ENCODE measurements around the gene ADRB1. TPM values are rescaled to one million over a fixed set of nuclear protein-coding genes. Genes with fewer than 3 reads are reported as not detected.
A peak's percentile ranks its signal among the peaks of the same experiment; 100 is the strongest.

ADRB1 gene
- total and polyA plus RNA-seq, 2 experiments from 2014 or later, result 0.23 to 0.24 TPM

- DNase-seq (ENCODE audit: low spot score) (no peak), ATAC-seq (peak; percentile 32; the same call in 1 of the 3 replicates)
- no peak overlapping the region for H3K27ac Mint-ChIP-seq
- Histone ChIP-seq H3K27me3 (ENCODE audit: insufficient read depth) (no peaks in the 10 kb centered on the region), H3K4me1 (ENCODE audit: insufficient read depth) (no peaks in the 10 kb centered on the region), H3K36me3 (ENCODE audit: insufficient read depth) (no peaks in the 10 kb centered on the region), H4K20me1 (replicated peaks; ENCODE audit: insufficient read depth) (no peaks in the 10 kb centered on the region), H3F3A (replicated peaks; ENCODE audit: low read depth) (no peaks in the 10 kb centered on the region), H3K79me2 (replicated peaks; ENCODE audit: insufficient read depth) (no peaks in the 10 kb centered on the region), H3K4me2 (no peak overlapping the region), H2AFZ (no peak overlapping the region), H3K4me3 (no peak overlapping the region), H3K9me2 (ENCODE audit: insufficient read depth) (0 out of 2 replicates have a peak, but pooled peaks cover 4% of the 10 kb centered on the region), H3K27ac (ENCODE audit: low read depth) (no peak overlapping the region)
- H3K9me3 Mint-ChIP-seq, result peaks cover 7% of the 10 kb centered on the region; the same call in 1 of the 3 replicates
- no peaks in the 10 kb centered on the region for H3K4me1 Mint-ChIP-seq
- H3K27me3 Mint-ChIP-seq (ENCODE audit: insufficient read depth, low read depth, poor library complexity), result peaks cover 3% of the 10 kb centered on the region
- H3K36me3 Mint-ChIP-seq (ENCODE audit: low read depth), result no peaks in the 10 kb centered on the region
- H3K4me3 Mint-ChIP-seq, result no peak overlapping the region
- TF ChIP-seq EZH2phosphoT487 (IDR thresholded peaks at IDR 0.05; ENCODE audit: unreplicated experiment) (no peak), ZNF462 (CRISPR knock-in tag; IDR thresholded peaks at IDR 0.05) (no peak), EZH2 (IDR thresholded peaks at IDR 0.05; ENCODE audit: low read depth, unreplicated experiment) (no peak), REST (IDR thresholded peaks at IDR 0.05; ENCODE audit: unreplicated experiment) (no peak), ZNF114 (CRISPR knock-in tag; IDR thresholded peaks at IDR 0.05) (no peak), JUNB (IDR thresholded peaks at IDR 0.05; ENCODE audit: unreplicated experiment) (no peak), ZNF331 (CRISPR knock-in tag; IDR thresholded peaks at IDR 0.05; ENCODE audit: low read depth) (no peak), POLR2AphosphoS5 (IDR thresholded peaks at IDR 0.05; ENCODE audit: low read depth) (no peak), ETS1 (IDR thresholded peaks at IDR 0.05) (no peak), CREB1 (CRISPR knock-in tag; IDR thresholded peaks at IDR 0.05; ENCODE audit: low read depth) (no peak), STAT1 (IDR thresholded peaks at IDR 0.05; ENCODE audit: unreplicated experiment) (no peak)
These were observed 31.0 kb upstream of the ADRB1 start for GRCh38 chr10:114012650-114013049.
